SU-DHL-6 (cell line): ENCODE results near the gene ECI2.
"Not testable (repeated sequence)": the region's sequence is repeated elsewhere in the genome, so short reads cannot be mapped to it uniquely, and the experiment has no call there.

ENCODE experiments used
- H2AFZ ChIP-seq: fragments of 200-600 bp; sonication (generic); 2 replicates; pipeline ENCODE4 v1.6.1; 2014; ENCODE audit warnings: low read depth, mild to moderate bottlenecking, moderate library complexity, mixed read lengths, antibody characterized with exemption, low read length; ENCODE audit not compliant: severe bottlenecking
- H3F3A ChIP-seq: fragments of 200-600 bp; shearing (Covaris generic); 2 replicates; pipeline ENCODE4 v1.6.0; 2016; ENCODE audit warnings: antibody characterized with exemption, mild to moderate bottlenecking; ENCODE audit not compliant: insufficient read depth
- H3K27ac ChIP-seq: fragments of 200-600 bp; sonication (generic); 2 replicates; pipeline ENCODE4 v1.5.1; 2016; ENCODE audit warnings: low read depth, mild to moderate bottlenecking, low read length, moderate library complexity, mixed read lengths
- H3K27me3 ChIP-seq: fragments of 200-600 bp; sonication (generic), shearing (Covaris generic); 2 replicates; pipeline ENCODE4 v1.6.0; 2014; ENCODE audit warnings: mild to moderate bottlenecking, low read length
- H3K36me3 ChIP-seq: fragments of 200-600 bp; sonication (generic); 2 replicates; pipeline ENCODE4 v1.6.1; 2014; ENCODE audit warnings: mild to moderate bottlenecking, low read length, mixed read lengths
- H3K4me2 ChIP-seq: fragments of 300-600, 200-600 bp; shearing (Covaris generic), sonication (generic); 2 replicates; pipeline ENCODE4 v1.6.0; 2014; ENCODE audit warnings: low read length, low read depth, mild to moderate bottlenecking; ENCODE audit not compliant: poor library complexity, severe bottlenecking
- H3K4me3 ChIP-seq: fragments of 200-600 bp; sonication (generic); 2 replicates; pipeline ENCODE4 v1.5.1; 2014; ENCODE audit warnings: antibody characterized with exemption, low read length, mild to moderate bottlenecking, mixed read lengths; ENCODE audit not compliant: insufficient read depth, poor library complexity, severe bottlenecking
- H3K79me2 ChIP-seq: fragments of 200-600 bp; sonication (generic); 2 replicates; pipeline ENCODE4 v1.6.1; 2014; ENCODE audit warnings: mild to moderate bottlenecking, low read length, moderate library complexity; ENCODE audit not compliant: insufficient read depth
- H3K9ac ChIP-seq: fragments of 200-600 bp; sonication (generic); 2 replicates; pipeline ENCODE4 v1.7.0; 2014; ENCODE audit warnings: mild to moderate bottlenecking, low read length
- H3K9me2 ChIP-seq: fragments of 200-600 bp; sonication (generic); replicated peaks from 2 replicates; pipeline ENCODE4 v1.6.1; 2014; ENCODE audit warnings: low read length; ENCODE audit not compliant: insufficient read depth
- H3K9me3 ChIP-seq: fragments of 200-600 bp; sonication (generic); 2 replicates; pipeline ENCODE4 v1.6.1; 2014; ENCODE audit warnings: low read length, mixed read lengths; ENCODE audit not compliant: insufficient read depth
- H4K20me1 ChIP-seq: fragments of 200-600 bp; sonication (generic); 2 replicates; pipeline ENCODE4 v1.6.1; 2014; ENCODE audit warnings: low read depth, mild to moderate bottlenecking, antibody characterized with exemption, low read length, moderate library complexity, mixed read lengths
- EZH2phosphoT487 ChIP-seq: fragments of 200-600 bp; sonication (generic), shearing (Covaris generic); conservative IDR thresholded peaks from 2 replicates; pipeline ENCODE4 v1.6.1; 2018; ENCODE audit warnings: mild to moderate bottlenecking, antibody characterized with exemption, low read length, moderate library complexity, mixed read lengths
- TF ChIP-seq, protein P1 (sequence below): fragments of 200-600 bp; sonication (generic); IDR thresholded peaks from one replicate; pipeline ENCODE4 v1.5.1; 2017; ENCODE audit warnings: antibody characterized with exemption, mild to moderate bottlenecking, low read length, moderate library complexity; ENCODE audit not compliant: insufficient read depth, poor library complexity, severe bottlenecking

The ECI2 gene

DNA sequence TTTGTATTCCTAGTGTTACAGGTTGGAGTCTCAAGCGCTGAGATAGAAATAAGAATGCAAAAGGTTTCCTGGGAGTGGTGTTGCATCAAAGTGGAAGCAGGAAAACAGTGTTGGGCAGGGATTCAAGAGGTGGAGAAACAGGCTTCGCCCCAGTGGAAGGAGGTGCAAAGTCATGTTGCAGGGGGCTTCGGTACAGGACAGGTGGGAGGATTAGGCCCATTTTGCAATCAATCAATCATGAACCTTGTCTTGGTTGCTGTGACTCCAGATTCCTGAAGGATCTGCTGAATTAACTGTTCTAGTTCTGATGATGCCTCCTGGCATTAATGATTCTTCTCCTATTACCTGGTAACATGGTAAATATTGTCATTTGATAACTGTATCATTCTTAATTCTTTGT lies 34.1 kb downstream of the ECI2 start:
- no peak for TF ChIP-seq EZH2phosphoT487
- TF ChIP-seq, protein P1, sequence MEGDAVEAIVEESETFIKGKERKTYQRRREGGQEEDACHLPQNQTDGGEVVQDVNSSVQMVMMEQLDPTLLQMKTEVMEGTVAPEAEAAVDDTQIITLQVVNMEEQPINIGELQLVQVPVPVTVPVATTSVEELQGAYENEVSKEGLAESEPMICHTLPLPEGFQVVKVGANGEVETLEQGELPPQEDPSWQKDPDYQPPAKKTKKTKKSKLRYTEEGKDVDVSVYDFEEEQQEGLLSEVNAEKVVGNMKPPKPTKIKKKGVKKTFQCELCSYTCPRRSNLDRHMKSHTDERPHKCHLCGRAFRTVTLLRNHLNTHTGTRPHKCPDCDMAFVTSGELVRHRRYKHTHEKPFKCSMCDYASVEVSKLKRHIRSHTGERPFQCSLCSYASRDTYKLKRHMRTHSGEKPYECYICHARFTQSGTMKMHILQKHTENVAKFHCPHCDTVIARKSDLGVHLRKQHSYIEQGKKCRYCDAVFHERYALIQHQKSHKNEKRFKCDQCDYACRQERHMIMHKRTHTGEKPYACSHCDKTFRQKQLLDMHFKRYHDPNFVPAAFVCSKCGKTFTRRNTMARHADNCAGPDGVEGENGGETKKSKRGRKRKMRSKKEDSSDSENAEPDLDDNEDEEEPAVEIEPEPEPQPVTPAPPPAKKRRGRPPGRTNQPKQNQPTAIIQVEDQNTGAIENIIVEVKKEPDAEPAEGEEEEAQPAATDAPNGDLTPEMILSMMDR: no peak
- Histone ChIP-seq H3K27me3 (no peaks in the 10 kb centered on the region), H3K4me3 (no peak overlapping the region), H3K36me3 (no peaks in the 10 kb centered on the region), H3K4me2 (no peak overlapping the region), H2AFZ (no peak overlapping the region), H3K9ac (no peak overlapping the region), H3K9me2 (no peaks in the 10 kb centered on the region), H4K20me1 (no peaks in the 10 kb centered on the region), H3K79me2 (no peaks in the 10 kb centered on the region), H3K27ac (no peak overlapping the region), H3K9me3 (no peaks in the 10 kb centered on the region), H3F3A (no peaks in the 10 kb centered on the region)

DNA sequence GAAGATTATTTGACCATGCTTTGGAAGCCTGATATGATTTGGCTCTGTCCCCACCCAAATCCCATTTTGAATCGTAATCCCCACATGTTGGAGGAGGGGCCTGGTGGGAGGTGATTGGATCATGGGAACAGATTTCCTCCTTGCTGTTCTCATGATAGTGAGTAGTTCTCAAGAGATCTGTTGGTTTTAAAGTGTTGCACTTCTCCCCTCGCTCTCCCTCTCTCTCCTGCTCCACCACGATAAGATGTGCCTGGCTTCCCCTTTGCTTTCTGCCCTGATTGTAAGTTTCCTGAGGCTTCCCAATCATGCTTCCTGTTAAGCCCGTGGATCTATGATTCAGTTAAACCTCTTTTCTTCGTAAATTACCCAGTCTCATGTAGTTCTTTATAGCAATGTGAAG lies 34.7 kb downstream of the ECI2 start:
- Histone ChIP-seq H3F3A (no peaks in the 10 kb centered on the region), H3K4me3 (no peak overlapping the region), H3K9ac (no peak overlapping the region), H3K36me3 (no peaks in the 10 kb centered on the region), H3K4me2 (no peak overlapping the region), H3K9me2 (no peaks in the 10 kb centered on the region), H3K9me3 (no peaks in the 10 kb centered on the region), H2AFZ (no peak overlapping the region), H3K27ac (no peak overlapping the region), H3K27me3 (no peaks in the 10 kb centered on the region), H4K20me1 (no peaks in the 10 kb centered on the region), H3K79me2 (no peaks in the 10 kb centered on the region)
- no peak for TF ChIP-seq EZH2phosphoT487
- TF ChIP-seq, protein P1: no peak

DNA sequence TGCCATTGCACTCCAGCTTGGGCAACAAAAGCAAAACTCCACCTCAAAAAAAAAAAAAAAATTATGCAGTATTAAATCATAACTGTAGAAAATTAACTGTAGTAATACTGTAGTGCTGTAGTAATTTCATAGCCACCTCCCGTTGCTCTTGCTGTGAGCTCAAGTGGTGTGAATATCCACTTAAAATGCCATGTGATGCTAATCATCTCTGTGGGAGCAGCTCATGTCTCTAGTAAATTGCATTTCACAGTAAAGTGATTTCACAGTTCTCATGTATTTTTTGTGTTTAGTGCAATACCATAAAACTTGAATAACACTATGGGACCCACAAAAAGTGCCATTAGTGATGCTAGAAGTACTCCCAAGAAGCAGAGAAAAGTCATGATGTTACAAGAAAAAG lies 42.1 kb downstream of the ECI2 start:
- no peaks in the 10 kb centered on the region for H3K79me2 ChIP-seq
- no peak overlapping the region for H2AFZ ChIP-seq
- H3F3A ChIP-seq: no peaks in the 10 kb centered on the region
- TF ChIP-seq, protein P1: no peak
- TF ChIP-seq EZH2phosphoT487: no peak
- H3K9me2 ChIP-seq: no peaks in the 10 kb centered on the region
- H3K9me3 ChIP-seq: no peaks in the 10 kb centered on the region
- H4K20me1 ChIP-seq: no peaks in the 10 kb centered on the region
- H3K4me2 ChIP-seq: no peak overlapping the region
- H3K36me3 ChIP-seq: no peaks in the 10 kb centered on the region
- no peak overlapping the region for H3K9ac ChIP-seq
- H3K27ac ChIP-seq: no peak overlapping the region
- 0 out of 2 replicates have a peak, but pooled peaks cover 3% of the 10 kb centered on the region for H3K27me3 ChIP-seq
- no peak overlapping the region for H3K4me3 ChIP-seq

DNA sequence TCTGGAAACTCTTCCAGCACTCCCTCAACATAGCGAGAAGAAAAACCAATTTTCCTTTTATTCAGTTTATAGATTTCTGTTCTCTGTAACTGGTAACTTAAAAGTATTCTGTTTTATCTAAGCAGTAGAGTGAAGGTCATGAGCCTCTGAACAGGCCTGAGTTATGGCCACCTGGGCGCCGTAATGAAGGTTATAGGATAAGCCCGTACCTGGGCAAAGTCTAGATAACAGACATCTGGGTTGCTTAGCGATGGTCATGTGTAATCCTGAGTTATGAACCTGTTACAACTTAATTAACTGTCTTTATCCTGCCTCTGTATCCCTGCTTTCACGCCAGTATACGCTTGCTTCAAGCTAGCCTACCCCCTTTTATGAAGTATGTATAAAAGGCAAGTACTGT lies 43.4 kb downstream of the ECI2 start:
- TF ChIP-seq, protein P1: no peak
- TF ChIP-seq EZH2phosphoT487: no peak
- H3K9ac ChIP-seq: no peak overlapping the region

DNA sequence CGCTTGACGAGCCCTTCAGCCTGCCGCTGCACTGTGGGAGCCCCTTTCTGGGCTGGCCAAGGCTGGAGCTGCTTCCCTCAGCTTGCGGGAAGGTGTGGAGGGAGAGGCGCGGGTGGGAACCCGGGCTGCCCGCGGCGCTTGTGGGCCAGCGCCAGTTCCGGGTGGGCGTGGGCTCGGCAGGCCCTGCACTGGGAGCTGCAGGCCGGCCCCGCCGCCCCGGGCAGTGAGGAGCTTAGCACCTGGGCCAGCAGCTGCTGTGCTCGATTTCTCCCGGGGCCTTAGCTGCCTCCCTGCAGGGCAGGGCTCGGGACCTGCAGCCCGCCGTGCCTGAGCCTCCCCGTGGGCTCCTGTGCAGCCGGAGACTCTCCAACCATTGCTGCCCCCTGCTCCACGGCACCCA lies 45.3 kb downstream of the ECI2 start:
- H3K9me3 ChIP-seq, H2AFZ ChIP-seq, H3K79me2 ChIP-seq, H3K9ac ChIP-seq, H3K9me2 ChIP-seq, H3K4me2 ChIP-seq, H3K36me3 ChIP-seq, H3F3A ChIP-seq, H3K4me3 ChIP-seq, H3K27me3 ChIP-seq, H3K27ac ChIP-seq, H4K20me1 ChIP-seq: not testable (repeated sequence)

More for the DNA sequence above, 43.4 kb downstream of the ECI2 start:
- Histone ChIP-seq H3F3A (no peaks in the 10 kb centered on the region), H3K27me3 (0 out of 2 replicates have a peak, but pooled peaks cover 3% of the 10 kb centered on the region), H4K20me1 (no peaks in the 10 kb centered on the region), H3K4me3 (no peak overlapping the region), H3K27ac (no peak overlapping the region), H3K9me3 (no peaks in the 10 kb centered on the region), H2AFZ (no peak overlapping the region), H3K36me3 (no peaks in the 10 kb centered on the region), H3K79me2 (no peaks in the 10 kb centered on the region), H3K4me2 (no peak overlapping the region), H3K9me2 (no peaks in the 10 kb centered on the region)
